Measurements from ENCODE around the gene BMP6.

BMP6 gene

GRCh38 chr6:7906741-7907140 is 180.8 kb downstream of the BMP6 start:
- Histone ChIP-seq H3K27ac (ENCODE audit: low read length) (no peak overlapping the region), H3K4me2 (ENCODE audit: low read length) (no peak overlapping the region), H4K20me1 (ENCODE audit: insufficient read depth, low read length) (peaks cover 54% of the 10 kb centered on the region), H3K9me3 (ENCODE audit: insufficient read depth, low read length) (no peaks in the 10 kb centered on the region), H3K4me3 (ENCODE audit: low read length) (no peak overlapping the region), H2AFZ (ENCODE audit: low read depth, low read length) (no peak overlapping the region), H3K27me3 (ENCODE audit: low read depth, low read length) (no peaks in the 10 kb centered on the region), H3K4me1 (ENCODE audit: low read length) (peaks cover 26% of the 10 kb centered on the region), H3K79me2 (ENCODE audit: low read length) (peaks cover 77% of the 10 kb centered on the region), H3K36me3 (replicated peaks; ENCODE audit: low read depth, low read length) (peaks cover 31% of the 10 kb centered on the region), H3K9ac (ENCODE audit: low read length) (no peak overlapping the region)
- TF ChIP-seq CTCF (IDR thresholded peaks at IDR 0.05; ENCODE audit: low read depth, low read length) = no peak
- no peak for TF ChIP-seq EZH2phosphoT487 (IDR thresholded peaks at IDR 0.05; ENCODE audit: low read depth)

- Histone ChIP-seq H3K4me3 (ENCODE audit: low read length) (no peak overlapping the region), H3K4me2 (ENCODE audit: low read length) (no peak overlapping the region), H3K27me3 (ENCODE audit: low read depth, low read length) (no peaks in the 10 kb centered on the region), H3K4me1 (ENCODE audit: low read length) (peaks cover 26% of the 10 kb centered on the region), H3K9ac (ENCODE audit: low read length) (no peak overlapping the region), H3K9me3 (ENCODE audit: insufficient read depth, low read length) (no peaks in the 10 kb centered on the region), H3K27ac (ENCODE audit: low read length) (no peak overlapping the region), H2AFZ (ENCODE audit: low read depth, low read length) (no peak overlapping the region), H3K79me2 (ENCODE audit: low read length) (peaks cover 73% of the 10 kb centered on the region), H3K36me3 (replicated peaks; ENCODE audit: low read depth, low read length) (peaks cover 29% of the 10 kb centered on the region), H4K20me1 (ENCODE audit: insufficient read depth, low read length) (peaks cover 54% of the 10 kb centered on the region)
- no peak for TF ChIP-seq EZH2phosphoT487 (IDR thresholded peaks at IDR 0.05; ENCODE audit: low read depth)
- no peak for TF ChIP-seq CTCF (IDR thresholded peaks at IDR 0.05; ENCODE audit: low read depth, low read length)
These were observed 181.3 kb downstream of the BMP6 start for GRCh38 chr6:7907159-7907558.

GRCh38 chr6:7909323-7910276 is 183.7 kb downstream of the BMP6 start:
- Histone ChIP-seq H3K27me3 (ENCODE audit: low read depth, low read length) (0 out of 2 replicates have a peak, but pooled peaks cover 3% of the 10 kb centered on the region), H3K79me2 (ENCODE audit: low read length) (peaks cover 59% of the 10 kb centered on the region), H4K20me1 (ENCODE audit: insufficient read depth, low read length) (peaks cover 46% of the 10 kb centered on the region), H3K9ac (ENCODE audit: low read length) (peak overlapping the region; percentile 73), H2AFZ (ENCODE audit: low read depth, low read length) (no peak overlapping the region), H3K9me3 (ENCODE audit: insufficient read depth, low read length) (no peaks in the 10 kb centered on the region), H3K4me2 (ENCODE audit: low read length) (peak overlapping the region; percentile 99), H3K4me3 (ENCODE audit: low read length) (peak overlapping the region; percentile 98), H3K36me3 (replicated peaks; ENCODE audit: low read depth, low read length) (peaks cover 12% of the 10 kb centered on the region), H3K27ac (ENCODE audit: low read length) (peak overlapping the region; percentile 55), H3K4me1 (ENCODE audit: low read length) (peaks cover 22% of the 10 kb centered on the region)
- TF ChIP-seq EZH2phosphoT487 (IDR thresholded peaks at IDR 0.05; ENCODE audit: low read depth) = no peak
- no peak for TF ChIP-seq CTCF (IDR thresholded peaks at IDR 0.05; ENCODE audit: low read depth, low read length)

GRCh38 chr6:7910298-7910653 is 184.4 kb downstream of the BMP6 start:
- Histone ChIP-seq H4K20me1 (ENCODE audit: insufficient read depth, low read length) (peaks cover 39% of the 10 kb centered on the region), H3K79me2 (ENCODE audit: low read length) (peaks cover 53% of the 10 kb centered on the region), H3K4me3 (ENCODE audit: low read length) (peak overlapping the region; percentile 98), H3K27ac (ENCODE audit: low read length) (peak overlapping the region; percentile 55), H3K36me3 (replicated peaks; ENCODE audit: low read depth, low read length) (peaks cover 9% of the 10 kb centered on the region), H3K4me1 (ENCODE audit: low read length) (peaks cover 22% of the 10 kb centered on the region), H3K27me3 (ENCODE audit: low read depth, low read length) (0 out of 2 replicates have a peak, but pooled peaks cover 3% of the 10 kb centered on the region), H3K4me2 (ENCODE audit: low read length) (peak overlapping the region; percentile 99), H2AFZ (ENCODE audit: low read depth, low read length) (no peak overlapping the region), H3K9me3 (ENCODE audit: insufficient read depth, low read length) (no peaks in the 10 kb centered on the region), H3K9ac (ENCODE audit: low read length) (peak overlapping the region; percentile 73)
- TF ChIP-seq CTCF (IDR thresholded peaks at IDR 0.05; ENCODE audit: low read depth, low read length) = no peak
- TF ChIP-seq EZH2phosphoT487 (IDR thresholded peaks at IDR 0.05; ENCODE audit: low read depth) = no peak

Measured in OCI-LY3 (cell line).